Kasumi-1 (cell line): Measurements from ENCODE around the gene OSBPL2.

Experiments used
- DNase-seq, 2 experiments: peaks; one replicate each; lab custom pipeline; 2025; lab: John Stamatoyannopoulos, UW

The OSBPL2 gene

DNA sequence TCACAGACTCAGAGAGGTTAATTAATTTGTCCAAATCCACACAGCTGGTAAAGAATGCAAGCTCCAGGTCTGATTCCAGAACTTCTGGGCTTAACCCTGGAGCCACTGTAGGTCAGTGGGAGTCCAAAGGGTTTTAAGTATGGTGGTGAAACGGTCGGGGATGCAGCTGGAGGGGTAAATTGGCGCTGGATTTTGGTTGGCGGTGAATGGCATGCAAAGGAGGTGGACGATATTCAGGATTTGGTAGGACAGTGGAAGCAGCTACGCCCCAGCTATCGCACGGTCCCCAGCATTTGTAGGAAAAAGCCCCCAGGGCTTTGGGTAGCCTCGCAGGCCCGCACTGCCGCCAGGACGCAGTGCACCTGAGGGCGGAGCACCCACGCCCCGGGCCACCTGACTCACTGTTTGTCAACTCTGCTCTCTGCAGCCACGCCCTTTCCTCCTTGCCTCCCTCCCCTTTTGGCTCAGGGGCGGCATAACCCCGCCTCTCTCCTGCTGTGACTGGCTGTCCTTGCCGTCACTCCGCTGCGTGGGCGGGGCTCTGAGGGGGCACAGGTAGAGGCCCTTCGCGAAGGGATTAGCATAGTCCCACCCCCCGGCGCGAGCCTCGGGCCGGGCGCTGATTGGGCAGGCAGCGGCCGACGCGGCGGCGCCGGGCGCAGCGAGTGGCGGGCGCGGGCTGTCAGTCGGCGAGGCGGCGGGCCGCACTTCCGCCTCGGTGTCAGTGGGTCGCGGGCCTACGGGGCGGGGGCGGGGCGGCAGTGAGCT lies at the start of gene OSBPL2:
Gene OSBPL2, plus strand, starts transcription at position 721 of the 768 bp plus-strand sequence. CDS start 17,664 bp downstream, outside the sequence.
- peak; percentile 96 for DNase-seq

DNA sequence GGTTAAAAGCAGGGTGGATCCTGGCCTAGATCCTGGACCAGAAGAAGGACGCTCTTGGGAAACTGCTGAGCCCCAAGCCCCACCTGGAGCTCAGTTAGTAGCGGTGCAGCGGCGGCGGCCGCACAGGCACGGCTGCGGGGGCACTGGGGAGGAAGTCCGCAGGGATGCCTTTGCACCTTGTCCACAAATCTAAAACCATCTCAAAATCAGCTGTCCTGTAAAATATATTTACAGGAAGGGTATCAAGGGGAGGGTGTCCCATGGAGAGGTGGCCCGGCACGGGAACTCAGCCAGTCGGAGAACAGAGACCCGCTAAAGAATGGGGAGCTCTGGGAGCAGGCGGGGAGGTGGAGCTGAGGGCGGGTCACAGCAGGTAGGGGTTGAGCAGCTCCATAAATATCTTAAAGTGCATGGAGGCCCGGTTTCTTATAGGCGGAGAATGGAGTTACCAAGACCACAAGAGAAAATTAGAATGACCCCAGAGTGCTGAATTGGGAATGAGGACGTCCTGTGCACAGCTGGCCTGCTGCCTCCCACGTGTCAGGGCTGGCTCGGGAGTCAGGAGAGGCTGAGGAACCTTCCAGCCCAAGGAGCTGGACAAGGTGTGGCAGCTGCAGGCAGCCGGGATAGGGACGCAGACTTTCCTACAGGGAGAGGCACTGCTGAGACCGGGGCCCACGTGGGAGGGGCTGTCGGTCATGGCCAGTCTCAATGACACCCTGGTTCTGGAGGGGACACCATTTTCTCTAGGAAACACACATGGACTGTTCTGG lies 47.5 kb upstream of the OSBPL2 start:
- DNase-seq: no peak

GRCh38 chr20:62191781-62192559 lies 46.4 kb upstream of the OSBPL2 start:
- no peak for DNase-seq

DNA sequence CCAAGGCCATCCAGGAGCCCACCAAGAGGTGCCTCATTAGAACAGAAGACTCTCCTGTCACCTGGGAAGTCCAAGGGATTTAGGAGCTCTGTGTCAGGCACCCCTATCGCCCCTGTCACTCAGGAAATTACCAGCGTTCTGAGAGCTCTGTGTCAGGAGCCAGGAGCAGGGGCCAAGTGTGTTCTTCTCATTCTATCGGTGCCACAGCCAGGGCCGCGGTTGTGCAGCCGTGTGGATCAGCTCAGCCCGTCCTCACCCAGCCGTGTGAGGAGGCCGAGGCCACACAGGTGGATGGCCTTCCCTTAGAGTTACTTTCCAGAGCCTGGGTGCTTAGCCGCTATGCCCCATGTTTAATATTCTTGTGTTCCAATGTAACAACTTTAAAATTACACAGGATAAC lies 45.7 kb upstream of the OSBPL2 start:
- DNase-seq: no peak

DNA sequence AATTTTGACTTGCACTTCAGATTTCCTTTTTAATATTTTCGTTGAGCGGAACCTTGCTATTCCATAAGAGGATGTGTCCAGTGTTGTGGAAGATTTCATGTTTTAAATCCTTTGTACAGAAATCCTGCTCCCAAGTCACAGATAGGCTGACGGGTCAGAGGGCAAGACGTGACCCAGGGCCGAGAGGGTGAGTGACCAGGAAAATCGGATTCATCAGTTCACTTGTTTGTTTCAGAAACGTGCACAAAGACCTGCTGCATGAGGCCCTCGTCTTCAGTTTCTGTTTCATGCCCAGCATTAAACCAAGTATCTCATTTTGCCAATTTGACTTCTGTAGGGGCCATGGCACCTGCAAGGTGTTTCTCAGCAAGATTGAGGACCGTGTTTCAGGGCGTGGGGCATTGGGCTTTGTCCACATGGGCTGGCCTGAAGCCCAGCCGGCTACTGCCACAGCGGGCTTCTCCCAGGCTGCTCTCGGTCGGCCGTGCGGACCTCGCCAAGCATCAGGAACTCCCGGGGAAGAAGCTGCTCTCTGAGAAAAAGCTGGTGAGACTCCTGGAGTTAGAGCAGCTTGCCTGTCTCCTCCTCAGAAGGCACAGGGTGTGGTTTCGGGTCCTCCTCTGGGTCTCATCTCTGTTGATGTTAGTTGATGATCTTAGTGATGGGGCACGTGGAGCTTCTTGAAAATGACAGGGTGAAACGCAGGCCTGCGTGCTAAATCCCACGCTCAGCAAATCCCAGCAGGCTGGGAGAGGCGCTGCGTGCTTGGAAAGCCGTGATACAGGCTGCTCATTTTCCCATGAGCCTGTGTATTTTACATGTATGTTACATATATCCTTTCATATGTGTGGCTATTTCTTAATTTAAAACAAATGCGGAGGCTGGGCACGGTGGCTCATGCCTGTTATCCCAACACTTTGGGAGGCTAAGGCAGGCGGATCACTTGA lies 45.0 kb upstream of the OSBPL2 start:
- no peak for DNase-seq

DNA sequence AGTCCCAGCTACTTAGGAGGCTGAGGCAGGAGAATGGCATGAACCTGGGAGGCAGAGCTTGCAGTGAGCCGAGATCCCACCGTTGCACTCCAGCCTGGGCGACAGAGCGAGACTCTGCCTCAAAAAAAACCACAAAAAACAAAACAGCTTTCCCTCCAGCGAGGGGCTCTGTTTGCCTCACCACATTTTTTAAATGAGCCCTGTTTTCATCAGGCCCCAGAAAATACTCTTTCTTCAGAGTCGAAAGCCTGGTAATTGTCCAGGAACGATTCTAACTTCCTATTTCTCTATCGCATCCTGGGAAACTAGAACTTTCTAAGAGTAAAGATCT lies 43.3 kb upstream of the OSBPL2 start:
- DNase-seq: no peak

DNA sequence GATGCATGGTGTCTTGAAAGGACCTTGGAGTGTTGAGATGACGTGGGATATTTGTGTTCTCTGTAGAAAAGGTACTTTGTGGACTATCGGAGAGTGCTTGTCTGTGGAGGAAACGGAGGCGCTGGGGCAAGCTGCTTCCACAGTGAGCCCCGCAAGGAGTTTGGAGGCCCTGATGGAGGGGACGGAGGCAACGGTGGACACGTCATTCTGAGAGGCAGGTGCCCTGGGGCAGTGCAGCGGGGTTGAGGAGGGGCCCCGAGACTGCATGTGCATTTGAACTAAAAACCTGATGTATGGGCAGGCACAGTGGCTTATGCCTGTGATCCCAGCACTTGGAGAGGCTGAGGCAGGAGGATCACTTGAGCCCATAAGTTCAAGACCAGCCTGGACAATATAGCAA lies 42.6 kb upstream of the OSBPL2 start:
- DNase-seq: no peak

- DNase-seq: no peak
Measured at GRCh38 chr20:62196286-62196685, 42.0 kb upstream of the OSBPL2 start.

DNA sequence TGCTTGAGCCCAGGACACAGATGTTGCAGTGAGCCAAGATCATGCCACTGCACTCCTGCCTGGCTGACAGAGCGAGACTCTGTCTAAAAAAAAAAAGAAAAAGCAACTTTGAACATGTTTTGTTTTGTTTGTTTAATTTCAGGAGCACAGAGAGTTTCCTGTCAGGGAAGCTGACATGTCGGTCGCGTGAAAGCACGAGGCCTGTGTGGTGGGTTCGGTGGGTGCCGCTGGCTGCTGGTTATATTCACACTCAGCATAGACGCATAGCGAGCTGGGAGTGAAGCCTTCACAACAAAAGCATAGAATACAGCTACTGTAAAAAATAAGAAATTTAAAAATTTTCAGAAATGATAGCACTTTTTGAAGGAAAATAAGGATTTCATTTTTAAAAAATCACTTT lies 41.0 kb upstream of the OSBPL2 start:
- DNase-seq: no peak

DNA sequence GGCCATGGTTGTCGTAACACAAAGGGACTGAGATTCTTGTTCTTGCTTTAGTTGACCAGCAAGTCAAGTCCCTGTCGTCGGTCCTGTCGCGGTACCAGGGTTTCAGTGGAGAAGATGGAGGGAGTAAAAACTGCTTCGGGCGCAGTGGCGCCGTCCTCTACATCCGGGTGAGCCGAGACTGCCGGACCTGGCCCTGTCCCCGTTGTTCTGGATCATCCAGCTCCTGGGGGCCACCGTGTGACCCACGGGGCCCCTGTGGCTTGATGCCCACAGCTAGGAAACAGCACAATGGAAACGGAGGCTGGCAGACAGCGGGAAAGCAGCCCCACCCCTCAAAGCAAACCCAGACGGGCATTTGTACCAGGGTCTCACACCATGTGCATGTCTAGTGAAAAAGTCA lies 40.5 kb upstream of the OSBPL2 start:
- no peak for DNase-seq

DNA sequence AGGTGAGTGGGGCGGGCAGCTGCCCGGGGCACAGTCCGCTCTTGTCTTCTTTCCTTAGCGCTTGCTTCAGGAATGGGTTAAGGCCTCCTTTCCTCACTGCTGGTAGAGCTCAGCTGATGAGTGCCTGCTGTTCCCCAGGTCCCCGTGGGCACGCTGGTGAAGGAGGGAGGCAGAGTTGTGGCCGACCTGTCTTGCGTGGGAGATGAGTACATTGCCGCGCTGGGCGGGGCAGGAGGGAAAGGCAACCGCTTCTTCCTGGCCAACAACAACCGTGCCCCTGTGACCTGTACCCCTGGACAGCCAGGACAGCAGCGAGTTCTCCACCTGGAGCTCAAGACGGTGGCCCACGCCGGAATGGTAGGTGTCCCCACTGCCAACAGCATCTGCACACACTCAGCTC lies 39.8 kb upstream of the OSBPL2 start:
- DNase-seq: no peak

DNA sequence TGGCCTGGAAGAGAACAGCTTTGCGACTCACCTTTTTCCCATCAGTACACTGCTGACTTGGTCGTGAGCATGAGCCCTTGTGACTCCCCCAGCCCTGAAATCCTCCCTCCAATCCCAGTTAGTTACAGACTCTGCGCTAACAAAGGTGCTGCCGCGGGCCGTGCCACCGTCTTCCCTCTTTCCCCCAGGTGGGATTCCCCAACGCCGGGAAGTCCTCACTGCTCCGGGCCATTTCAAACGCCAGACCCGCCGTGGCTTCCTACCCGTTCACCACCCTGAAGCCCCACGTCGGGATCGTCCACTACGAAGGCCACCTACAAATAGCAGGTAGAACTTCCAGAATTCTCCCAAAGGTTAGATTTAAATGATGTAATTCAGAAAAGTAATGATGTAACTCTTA lies 39.4 kb upstream of the OSBPL2 start:
- DNase-seq: no peak

GRCh38 chr20:62200491-62201172 lies 37.7 kb upstream of the OSBPL2 start:
- no peak for DNase-seq

- DNase-seq: peak; percentile 81 to 82
Measured at GRCh38 chr20:62201173-62202082, 36.9 kb upstream of the OSBPL2 start.

- peak; percentile 52 to 66 for DNase-seq
Measured at GRCh38 chr20:62202083-62202395, 36.3 kb upstream of the OSBPL2 start.

- DNase-seq: no peak
Measured at GRCh38 chr20:62202676-62203377, 35.5 kb upstream of the OSBPL2 start.

GRCh38 chr20:62203378-62204030 lies 34.8 kb upstream of the OSBPL2 start:
- peak; percentile 74 to 79 for DNase-seq

DNA sequence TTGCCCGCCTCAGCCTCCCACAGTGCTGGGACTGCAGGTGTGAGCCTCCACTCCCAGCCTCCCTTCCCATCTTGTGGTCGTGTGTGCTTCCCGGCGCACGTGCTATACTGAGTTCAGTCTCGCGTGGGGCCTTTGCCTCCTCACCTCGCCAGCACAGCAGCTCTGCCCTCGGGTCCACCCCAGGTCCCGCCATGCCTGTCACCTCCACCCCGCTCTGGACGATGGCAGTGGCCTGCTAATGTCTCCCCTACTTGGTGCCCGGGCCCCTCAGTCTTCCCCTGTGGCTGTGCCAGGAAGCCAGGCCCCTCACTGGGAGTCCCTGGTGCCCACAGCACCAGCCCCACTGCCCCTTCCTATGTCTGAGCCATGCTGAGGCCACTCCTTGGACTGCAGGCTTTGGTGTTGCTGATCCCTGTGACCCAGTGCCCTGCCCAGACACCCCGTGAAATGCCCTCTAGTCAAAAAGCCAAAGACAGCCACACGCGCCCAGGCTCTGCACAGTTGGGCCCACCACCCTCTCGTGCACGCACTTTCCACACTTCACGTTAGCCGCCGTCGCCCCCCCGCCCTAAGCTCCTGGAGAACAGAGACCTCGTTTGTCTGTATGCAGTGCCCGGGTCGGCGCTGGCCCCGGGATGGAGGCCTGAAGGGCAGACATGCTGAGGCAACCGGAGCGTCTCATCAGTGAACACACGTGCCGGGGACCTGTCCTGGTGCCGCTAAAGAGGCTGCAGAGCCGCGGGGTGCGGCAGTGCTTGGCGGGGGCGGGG lies 32.5 kb upstream of the OSBPL2 start:
- DNase-seq: no peak
